WTC11 (cell line): ENCODE data around the gene SLA2. TPM values are rescaled to one million over a fixed set of nuclear protein-coding genes. Genes with fewer than 3 reads are reported as not detected.

Experiments
- ATAC-seq: fragments of 200-7000 bp; cut with Tn5 transposase; 2 replicates; pipeline ENCODE4 v1.10.0; 2021; ENCODE audit warnings: mild to moderate bottlenecking, moderate library complexity
- CTCF ChIA-PET: fragments of 300-600 bp; sonication (Branson Sonifier 250); formaldehyde crosslinking; loops from one replicate; lab custom pipeline; 2021; ENCODE audit warnings: antibody characterized with exemption; lab: Charles Lee
- POLR2A ChIA-PET: fragments of 350-600 bp; sonication (Branson Sonifier 250); formaldehyde crosslinking; loops from one replicate; lab custom pipeline; 2021; ENCODE audit warnings: antibody characterized with exemption; lab: Charles Lee
- DNase-seq: peaks from one replicate; pipeline ENCODE4 v3.0.0; 2021; ENCODE audit warnings: low spot score
- H3K27ac Mint-ChIP-seq: 2 replicates; pipeline ENCODE4 v1.8.0; 2021; ENCODE audit warnings: mixed read lengths
- H3K27me3 Mint-ChIP-seq: 2 replicates; pipeline ENCODE4 v1.8.0; 2021; ENCODE audit warnings: low read depth, mild to moderate bottlenecking, moderate library complexity, mixed read lengths
- H3K36me3 Mint-ChIP-seq: 2 replicates; pipeline ENCODE4 v1.8.0; 2021; ENCODE audit warnings: mixed read lengths
- H3K4me1 Mint-ChIP-seq: 2 replicates; pipeline ENCODE4 v1.8.0; 2022; ENCODE audit warnings: mixed read lengths
- H3K4me3 Mint-ChIP-seq: 2 replicates; pipeline ENCODE4 v1.8.0; 2021; ENCODE audit warnings: mild to moderate bottlenecking, moderate library complexity, mixed read lengths
- H3K9me3 Mint-ChIP-seq: 2 replicates; pipeline ENCODE4 v1.8.0; 2021; ENCODE audit warnings: mixed read lengths
- FOXP4 ChIP-seq: sonication (generic); formaldehyde crosslinking; IDR thresholded peaks from 2 replicates; pipeline ENCODE4 v1.8.0; 2022; ENCODE audit warnings: mild to moderate bottlenecking, missing genetic modification reagents
- GABPB1 ChIP-seq: sonication (generic); formaldehyde crosslinking; IDR thresholded peaks from 2 replicates; pipeline ENCODE4 v1.8.1; 2023; ENCODE audit warnings: mild to moderate bottlenecking, missing genetic modification reagents
- HMGXB4 ChIP-seq: sonication (generic); formaldehyde crosslinking; IDR thresholded peaks from 2 replicates; pipeline ENCODE4 v1.8.1; 2023; ENCODE audit warnings: mild to moderate bottlenecking, moderate library complexity, missing genetic modification reagents
- JAZF1 ChIP-seq: fragments of 250-450 bp; sonication (Bioruptor Pico); IDR thresholded peaks from 2 replicates; pipeline ENCODE4 v1.9.0; 2021; ENCODE audit warnings: moderate library complexity, mild to moderate bottlenecking, inconsistent platforms
- MYBL2 ChIP-seq: sonication (generic); formaldehyde crosslinking; IDR thresholded peaks from 2 replicates; pipeline ENCODE4 v1.8.1; 2023; ENCODE audit warnings: mild to moderate bottlenecking, moderate library complexity, missing genetic modification reagents
- NFYB ChIP-seq: sonication (generic); formaldehyde crosslinking; conservative IDR thresholded peaks from 2 replicates; pipeline ENCODE4 v1.8.0; 2022; ENCODE audit warnings: low read depth, missing genetic modification reagents
- NR3C1 ChIP-seq: sonication (generic); formaldehyde crosslinking; conservative IDR thresholded peaks from 2 replicates; pipeline ENCODE4 v1.8.1; 2023; ENCODE audit warnings: low read depth, mild to moderate bottlenecking, missing genetic modification reagents
- PRDM15 ChIP-seq: sonication (generic); formaldehyde crosslinking; IDR thresholded peaks from 2 replicates; pipeline ENCODE4 v1.8.0; 2022; ENCODE audit warnings: missing genetic modification reagents
- RELA ChIP-seq: sonication (generic); formaldehyde crosslinking; IDR thresholded peaks from 2 replicates; pipeline ENCODE4 v1.8.1; 2022; ENCODE audit warnings: missing genetic modification reagents, mild to moderate bottlenecking, borderline replicate concordance
- SMAD3 ChIP-seq: sonication (generic); formaldehyde crosslinking; IDR thresholded peaks from 2 replicates; pipeline ENCODE4 v1.8.0; 2022; ENCODE audit warnings: missing genetic modification reagents, mild to moderate bottlenecking, borderline replicate concordance
- TEAD1 ChIP-seq: sonication (generic); formaldehyde crosslinking; IDR thresholded peaks from 2 replicates; pipeline ENCODE4 v1.8.0; 2022; ENCODE audit warnings: mild to moderate bottlenecking, missing genetic modification reagents
- USF1 ChIP-seq: sonication (generic); formaldehyde crosslinking; IDR thresholded peaks from 2 replicates; pipeline ENCODE4 v1.8.0; 2022; ENCODE audit warnings: mild to moderate bottlenecking, missing genetic modification reagents
- ZNF512 ChIP-seq: sonication (generic); formaldehyde crosslinking; IDR thresholded peaks from 2 replicates; pipeline ENCODE4 v1.8.1; 2022; ENCODE audit warnings: missing genetic modification reagents, borderline replicate concordance
- total RNA-seq: library from RNA; stranded (reverse); gene quantifications from 3 replicates; pipeline ENCODE4 v1.2.3, GENCODE V29; 2021
- TF ChIP-seq, protein P1 (sequence below): sonication (generic); formaldehyde crosslinking; IDR thresholded peaks from 2 replicates; pipeline ENCODE4 v1.8.1; 2022; ENCODE audit warnings: mild to moderate bottlenecking, moderate library complexity, missing genetic modification reagents
- TF ChIP-seq, protein P2 (sequence below): sonication (generic); formaldehyde crosslinking; IDR thresholded peaks from 2 replicates; pipeline ENCODE4 v1.8.0; 2023; ENCODE audit warnings: missing genetic modification reagents
- TF ChIP-seq, protein P3 (sequence below): sonication (generic); formaldehyde crosslinking; conservative IDR thresholded peaks from 2 replicates; pipeline ENCODE4 v1.8.1; 2022; ENCODE audit warnings: mild to moderate bottlenecking, missing genetic modification reagents

The SLA2 gene
- total RNA-seq, 1 experiment from 2014 or later, result 0.17 TPM

GRCh38 chr20:36666181-36666740 is 20.3 kb upstream of the SLA2 start (continued):
- no peak for TF ChIP-seq JAZF1

GRCh38 chr20:36663031-36663430 is 17.0 kb upstream of the SLA2 start:
- H3K36me3 Mint-ChIP-seq, result peaks cover 15% of the 10 kb centered on the region
- DNase-seq, result no peak
- no peaks in the 10 kb centered on the region for H3K27me3 Mint-ChIP-seq
- POLR2A ChIA-PET, result no interaction called here
- H3K9me3 Mint-ChIP-seq, result no peaks in the 10 kb centered on the region
- no peak overlapping the region for H3K4me3 Mint-ChIP-seq
- no peak overlapping the region for H3K27ac Mint-ChIP-seq
- no peaks in the 10 kb centered on the region for H3K4me1 Mint-ChIP-seq
- TF ChIP-seq, protein P1, sequence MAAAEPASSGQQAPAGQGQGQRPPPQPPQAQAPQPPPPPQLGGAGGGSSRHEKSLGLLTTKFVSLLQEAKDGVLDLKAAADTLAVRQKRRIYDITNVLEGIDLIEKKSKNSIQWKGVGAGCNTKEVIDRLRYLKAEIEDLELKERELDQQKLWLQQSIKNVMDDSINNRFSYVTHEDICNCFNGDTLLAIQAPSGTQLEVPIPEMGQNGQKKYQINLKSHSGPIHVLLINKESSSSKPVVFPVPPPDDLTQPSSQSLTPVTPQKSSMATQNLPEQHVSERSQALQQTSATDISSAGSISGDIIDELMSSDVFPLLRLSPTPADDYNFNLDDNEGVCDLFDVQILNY (CRISPR knock-in tag), result no peak
- TF ChIP-seq NFYB (CRISPR knock-in tag) (no peak), ZNF512 (no peak), PRDM15 (CRISPR knock-in tag) (no peak), FOXP4 (CRISPR knock-in tag) (no peak), HMGXB4 (CRISPR knock-in tag) (no peak), RELA (CRISPR knock-in tag) (no peak), GABPB1 (no peak), NR3C1 (no peak), SMAD3 (CRISPR knock-in tag) (no peak), USF1 (no peak), TEAD1 (CRISPR knock-in tag) (no peak), MYBL2 (no peak)
- TF ChIP-seq, protein P2, sequence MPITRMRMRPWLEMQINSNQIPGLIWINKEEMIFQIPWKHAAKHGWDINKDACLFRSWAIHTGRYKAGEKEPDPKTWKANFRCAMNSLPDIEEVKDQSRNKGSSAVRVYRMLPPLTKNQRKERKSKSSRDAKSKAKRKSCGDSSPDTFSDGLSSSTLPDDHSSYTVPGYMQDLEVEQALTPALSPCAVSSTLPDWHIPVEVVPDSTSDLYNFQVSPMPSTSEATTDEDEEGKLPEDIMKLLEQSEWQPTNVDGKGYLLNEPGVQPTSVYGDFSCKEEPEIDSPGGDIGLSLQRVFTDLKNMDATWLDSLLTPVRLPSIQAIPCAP (CRISPR knock-in tag), result no peak
- TF ChIP-seq, protein P3, sequence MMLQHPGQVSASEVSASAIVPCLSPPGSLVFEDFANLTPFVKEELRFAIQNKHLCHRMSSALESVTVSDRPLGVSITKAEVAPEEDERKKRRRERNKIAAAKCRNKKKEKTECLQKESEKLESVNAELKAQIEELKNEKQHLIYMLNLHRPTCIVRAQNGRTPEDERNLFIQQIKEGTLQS (CRISPR knock-in tag), result no peak
- no peak for ATAC-seq
- CTCF ChIA-PET, result no interaction called here
